Jurkat, Clone E6-1 (cell line): Measurements from ENCODE around the gene GNB3.
"Not testable (repeated sequence)": the region's sequence is repeated elsewhere in the genome, so short reads cannot be mapped to it uniquely, and the experiment has no call there.

Experiments
- DNase-seq: peaks from one replicate; pipeline ENCODE4 v3.0.0-alpha.2; 2011; ENCODE audit warnings: low read depth, low spot score
- H3K4me3 ChIP-seq: 2 replicates; pipeline ENCODE4 v1.5.1; 2011; ENCODE audit warnings: mild to moderate bottlenecking, low read length, control low read depth, moderate library complexity

Gene GNB3

GRCh38 chr12:6851921-6852650 is 11.4 kb downstream of the GNB3 start, which contains the start of gene USP5:
TSS of gene USP5 (plus strand) at chr12:6852150. CDS start at chr12:6852180, 30 bp downstream.
- H3K4me3 ChIP-seq: peak within 1 kb of the TSS; percentile 92

GRCh38 chr12:6852651-6853354 is 12.1 kb downstream of the GNB3 start:
- peak overlapping the region; percentile 92 for H3K4me3 ChIP-seq
- DNase-seq: peak; percentile 42

More at GRCh38 chr12:6851921-6852650, 11.4 kb downstream of the GNB3 start, which contains the start of gene USP5:
- DNase-seq: peak; percentile 99

GRCh38 chr12:6853626-6854025 is 12.9 kb downstream of the GNB3 start:
- peak overlapping the region; percentile 92; the same call in 1 of the 2 replicates for H3K4me3 ChIP-seq
- no peak for DNase-seq

GRCh38 chr12:6854036-6854435 is 13.3 kb downstream of the GNB3 start:
- DNase-seq: no peak
- no peak overlapping the region for H3K4me3 ChIP-seq

GRCh38 chr12:6855322-6855721 is 14.6 kb downstream of the GNB3 start:
- no peak overlapping the region for H3K4me3 ChIP-seq
- DNase-seq: no peak

- DNase-seq: no peak
- H3K4me3 ChIP-seq: no peak overlapping the region
Observed at GRCh38 chr12:6858799-6859198, 18.1 kb downstream of the GNB3 start.

- no peak overlapping the region for H3K4me3 ChIP-seq
- no peak for DNase-seq
Observed at GRCh38 chr12:6860116-6860515, 19.4 kb downstream of the GNB3 start.

GRCh38 chr12:6860942-6861341 is 20.2 kb downstream of the GNB3 start:
- H3K4me3 ChIP-seq: no peak overlapping the region
- no peak for DNase-seq

- DNase-seq: no peak
- no peak overlapping the region for H3K4me3 ChIP-seq
Observed at GRCh38 chr12:6861391-6861790, 20.7 kb downstream of the GNB3 start.

- DNase-seq: no peak
- no peak overlapping the region for H3K4me3 ChIP-seq
Observed at GRCh38 chr12:6863033-6863432, 22.3 kb downstream of the GNB3 start.

- no peak for DNase-seq
- no peak overlapping the region for H3K4me3 ChIP-seq
Observed at GRCh38 chr12:6863586-6864321, 23.0 kb downstream of the GNB3 start.

GRCh38 chr12:6865307-6865706 is 24.6 kb downstream of the GNB3 start:
- DNase-seq, H3K4me3 ChIP-seq: not testable (repeated sequence)

GRCh38 chr12:6866163-6866919 is 25.6 kb downstream of the GNB3 start:
- no peak for DNase-seq
- no peak overlapping the region for H3K4me3 ChIP-seq

- DNase-seq: no peak
- H3K4me3 ChIP-seq: peak overlapping the region; percentile 95
Observed at GRCh38 chr12:6866920-6867412, 26.2 kb downstream of the GNB3 start.

GRCh38 chr12:6867413-6868210 is 26.9 kb downstream of the GNB3 start, which contains the start of gene TPI1:
TSS of gene TPI1 (plus strand) at chr12:6867531. CDS start at chr12:6867567, 36 bp downstream.
- peak; percentile 53 for DNase-seq

GRCh38 chr12:6868211-6869048 is 27.7 kb downstream of the GNB3 start:
- H3K4me3 ChIP-seq: peak overlapping the region; percentile 95
- peak; percentile 38 for DNase-seq

More at GRCh38 chr12:6867413-6868210, 26.9 kb downstream of the GNB3 start, which contains the start of gene TPI1:
- H3K4me3 ChIP-seq: peak within 1 kb of the TSS; percentile 95
